Chondrocyte (in vitro differentiated cells): Measurements from ENCODE around the gene SYNGR1. TPM values are rescaled to one million over a fixed set of nuclear protein-coding genes. Genes with fewer than 3 reads are reported as not detected.

Source experiments
- DNase-seq: peaks from one replicate; pipeline ENCODE4 v3.0.0; 2021; ENCODE audit warnings: mixed read lengths, low spot score
- H3K27ac Mint-ChIP-seq: one replicate; pipeline ENCODE4 v1.8.0; 2021; ENCODE audit warnings: mild to moderate bottlenecking, moderate library complexity, mixed read lengths; ENCODE audit not compliant: unreplicated experiment
- H3K27me3 Mint-ChIP-seq: 2 replicates; pipeline ENCODE4 v1.8.0; 2021; ENCODE audit warnings: low read depth, mixed read lengths
- H3K36me3 Mint-ChIP-seq: 2 replicates; pipeline ENCODE4 v1.8.0; 2021; ENCODE audit warnings: low read depth, mixed read lengths
- H3K4me1 Mint-ChIP-seq: 2 replicates; pipeline ENCODE4 v1.8.0; 2021; ENCODE audit warnings: low read depth, mild to moderate bottlenecking, mixed read lengths
- H3K4me3 Mint-ChIP-seq: one replicate; pipeline ENCODE4 v1.8.0; 2021; ENCODE audit warnings: mild to moderate bottlenecking, moderate library complexity, mixed read lengths; ENCODE audit not compliant: unreplicated experiment
- H3K9me3 Mint-ChIP-seq: 2 replicates; pipeline ENCODE4 v1.8.0; 2021; ENCODE audit warnings: low read depth, mixed read lengths
- CTCF ChIP-seq: fragments of 200-600 bp; sonication (generic); IDR thresholded peaks from 2 replicates; pipeline ENCODE4 v1.5.0; 2021; ENCODE audit warnings: antibody characterized with exemption, mild to moderate bottlenecking, moderate library complexity
- total RNA-seq: library from RNA; stranded (reverse); gene quantifications from 3 replicates; pipeline ENCODE4 v1.2.1, GENCODE V29; 2021

The SYNGR1 gene
- total RNA-seq, 1 donor from 2014 or later, result 18.4 TPM

GRCh38 chr22:39414886-39415285, 65.1 kb downstream of the SYNGR1 start:
- Mint-ChIP-seq H3K27ac (no peak overlapping the region), H3K9me3 (no peaks in the 10 kb centered on the region), H3K4me1 (peaks cover 4% of the 10 kb centered on the region), H3K27me3 (no peaks in the 10 kb centered on the region), H3K36me3 (peaks cover 16% of the 10 kb centered on the region), H3K4me3 (no peak overlapping the region)
- peak; percentile 61 for DNase-seq
- no peak for TF ChIP-seq CTCF

GRCh38 chr22:39415506-39415905, 65.7 kb downstream of the SYNGR1 start:
- Mint-ChIP-seq H3K4me3 (no peak overlapping the region), H3K27ac (no peak overlapping the region), H3K9me3 (no peaks in the 10 kb centered on the region), H3K4me1 (peaks cover 4% of the 10 kb centered on the region), H3K27me3 (no peaks in the 10 kb centered on the region), H3K36me3 (peaks cover 16% of the 10 kb centered on the region)
- no peak for TF ChIP-seq CTCF
- DNase-seq, result no peak

- no peaks in the 10 kb centered on the region for H3K27me3 Mint-ChIP-seq
- no peak overlapping the region for H3K27ac Mint-ChIP-seq
- peaks cover 20% of the 10 kb centered on the region for H3K36me3 Mint-ChIP-seq
- H3K4me1 Mint-ChIP-seq, result peaks cover 4% of the 10 kb centered on the region
- no peak overlapping the region for H3K4me3 Mint-ChIP-seq
- no peaks in the 10 kb centered on the region for H3K9me3 Mint-ChIP-seq
- no peak for TF ChIP-seq CTCF
- DNase-seq, result peak; percentile 62
Measured at GRCh38 chr22:39416319-39416718, 66.5 kb downstream of the SYNGR1 start.

- no peaks in the 10 kb centered on the region for H3K4me1 Mint-ChIP-seq
- no peak overlapping the region for H3K27ac Mint-ChIP-seq
- peak; percentile 73 for DNase-seq
Measured at GRCh38 chr22:39417641-39418040, 67.8 kb downstream of the SYNGR1 start.

GRCh38 chr22:39418696-39419095, 68.9 kb downstream of the SYNGR1 start:
- H3K36me3 Mint-ChIP-seq, result peaks cover 28% of the 10 kb centered on the region

More at GRCh38 chr22:39417641-39418040, 67.8 kb downstream of the SYNGR1 start:
- TF ChIP-seq CTCF, result no peak
- Mint-ChIP-seq H3K36me3 (peaks cover 24% of the 10 kb centered on the region), H3K27me3 (no peaks in the 10 kb centered on the region), H3K9me3 (no peaks in the 10 kb centered on the region), H3K4me3 (no peak overlapping the region)

More at GRCh38 chr22:39418696-39419095, 68.9 kb downstream of the SYNGR1 start:
- H3K9me3 Mint-ChIP-seq, result no peaks in the 10 kb centered on the region
- peak; percentile 64 for DNase-seq
- H3K4me3 Mint-ChIP-seq, result no peak overlapping the region
- H3K27me3 Mint-ChIP-seq, result no peaks in the 10 kb centered on the region
- no peaks in the 10 kb centered on the region for H3K4me1 Mint-ChIP-seq
- no peak for TF ChIP-seq CTCF
- H3K27ac Mint-ChIP-seq, result no peak overlapping the region
